HG02938 (cell line): Measurements from ENCODE around the gene PIH1D2.
"Not testable (repeated sequence)": the region's sequence is repeated elsewhere in the genome, so short reads cannot be mapped to it uniquely, and the experiment has no call there.

Experiments
- ATAC-seq: cut with Tn5 transposase; IDR thresholded peaks from one replicate; pipeline ENCODE4 v1.9.1; 2021; ENCODE audit warnings: mild to moderate bottlenecking, moderate library complexity; ENCODE audit not compliant: unreplicated experiment

Gene PIH1D2

DNA sequence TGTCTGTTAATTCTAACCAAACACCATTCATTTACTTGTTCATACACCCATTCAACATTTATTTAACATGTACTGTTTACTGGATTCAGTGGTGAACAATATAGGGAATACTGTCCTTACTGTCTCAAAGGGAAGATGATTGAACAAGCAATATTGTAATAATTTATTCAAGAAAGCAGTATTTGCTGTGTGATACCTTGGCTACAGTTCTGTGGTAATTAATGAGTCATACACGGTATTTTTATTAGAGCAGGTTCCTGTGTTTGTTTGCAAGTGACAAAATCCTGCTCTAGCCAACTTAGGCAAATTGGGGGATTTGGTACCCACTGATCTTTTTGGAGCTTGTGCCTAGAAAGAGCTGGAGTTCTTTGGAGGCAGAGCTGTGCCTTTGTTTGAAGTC lies 15.7 kb downstream of the PIH1D2 start:
- no peak for ATAC-seq

DNA sequence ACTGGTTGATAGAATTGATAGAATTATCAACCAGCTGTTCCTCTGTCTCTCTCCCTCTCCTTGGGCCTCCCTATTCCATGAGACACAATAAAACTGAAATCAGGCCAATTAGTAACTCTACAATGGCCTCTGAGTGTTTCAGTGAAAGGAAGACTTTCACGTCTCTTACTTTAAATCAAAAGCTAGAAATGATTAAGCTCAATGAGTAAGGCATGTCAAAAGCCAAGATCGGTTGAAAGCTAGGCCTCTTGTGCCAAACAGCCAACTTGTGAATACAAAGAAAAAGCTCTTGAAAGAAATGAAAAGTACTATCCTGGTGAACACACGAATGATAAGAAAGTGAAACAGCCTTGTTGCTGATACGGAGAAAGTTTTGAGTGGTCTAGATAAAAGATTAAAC lies 16.6 kb downstream of the PIH1D2 start:
- ATAC-seq: no peak

DNA sequence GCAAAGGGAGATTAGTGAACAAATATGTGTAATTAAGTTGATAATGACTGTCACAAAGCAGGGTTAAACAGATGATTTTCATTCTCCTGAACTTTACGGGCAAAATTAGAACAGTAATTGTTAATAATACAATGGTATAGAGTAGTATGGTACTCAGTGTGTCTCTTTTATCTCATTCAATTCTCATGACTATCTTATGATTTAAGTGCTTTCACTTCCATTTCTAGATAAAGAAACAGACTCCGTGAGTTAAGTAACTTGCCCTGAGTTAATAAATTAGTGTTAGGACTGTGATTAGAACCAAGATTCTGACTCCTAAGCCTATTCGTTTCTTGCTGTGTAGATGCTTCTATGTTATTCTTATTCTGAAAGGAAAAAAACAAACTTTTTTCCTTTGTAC lies 22.0 kb downstream of the PIH1D2 start:
- ATAC-seq: no peak

DNA sequence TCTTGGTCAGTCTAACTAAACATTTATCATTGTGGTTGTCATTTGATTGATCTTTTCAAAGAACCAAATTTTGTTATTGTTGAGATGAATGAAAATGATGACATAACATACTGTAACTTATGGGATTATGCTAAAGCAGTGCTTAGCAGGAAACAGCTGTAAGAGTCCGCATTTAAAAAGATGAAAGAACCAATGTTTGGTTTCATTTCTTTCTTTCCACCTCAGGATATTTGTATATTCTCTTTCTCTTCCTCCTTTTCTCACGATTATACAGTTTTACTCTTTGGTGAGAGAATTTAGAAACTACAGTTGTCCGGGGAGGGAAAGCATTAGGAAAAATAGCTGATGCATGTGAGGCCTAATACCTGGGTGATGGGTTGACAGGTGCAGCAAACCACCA lies 23.1 kb downstream of the PIH1D2 start:
- peak; percentile 81 for ATAC-seq

DNA sequence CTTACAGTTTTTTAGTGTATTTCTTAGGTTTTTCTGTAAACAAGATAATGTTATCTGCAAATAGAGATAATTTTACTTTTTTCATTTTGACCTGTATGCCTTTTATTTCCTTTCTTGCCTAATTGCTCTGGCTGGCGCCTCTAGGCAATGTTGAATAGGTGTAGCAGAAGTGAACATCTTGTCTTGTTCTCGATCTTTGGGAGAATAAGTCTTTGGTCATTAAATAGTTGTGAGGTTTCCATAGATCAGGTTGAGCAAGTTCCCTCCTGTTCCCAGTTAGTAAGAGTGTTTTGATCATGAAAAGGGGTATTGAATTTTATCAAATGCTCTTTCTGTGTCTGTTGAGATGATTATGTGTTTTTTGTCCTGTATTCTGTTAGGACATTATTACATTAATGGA lies 24.0 kb downstream of the PIH1D2 start:
- ATAC-seq: no peak

DNA sequence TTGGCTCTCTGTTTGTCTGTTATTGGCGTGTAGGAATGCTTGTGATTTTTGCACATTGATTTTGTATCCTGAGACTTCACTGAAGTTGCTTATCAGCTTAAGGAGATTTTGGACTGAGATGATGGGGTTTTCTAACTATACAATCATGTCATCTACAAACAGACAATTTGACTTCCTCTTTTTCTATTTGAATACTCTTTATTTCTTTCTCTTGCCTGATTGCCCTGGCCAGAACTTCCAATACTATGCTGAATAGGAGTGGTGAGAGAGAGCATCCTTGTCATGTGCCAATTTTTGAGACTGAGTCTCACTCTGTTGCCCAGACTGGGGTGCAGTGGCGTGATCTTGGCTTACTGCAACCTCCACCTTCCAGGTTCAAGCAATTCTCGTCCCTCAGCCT lies 25.6 kb downstream of the PIH1D2 start:
- ATAC-seq: not testable (repeated sequence)

DNA sequence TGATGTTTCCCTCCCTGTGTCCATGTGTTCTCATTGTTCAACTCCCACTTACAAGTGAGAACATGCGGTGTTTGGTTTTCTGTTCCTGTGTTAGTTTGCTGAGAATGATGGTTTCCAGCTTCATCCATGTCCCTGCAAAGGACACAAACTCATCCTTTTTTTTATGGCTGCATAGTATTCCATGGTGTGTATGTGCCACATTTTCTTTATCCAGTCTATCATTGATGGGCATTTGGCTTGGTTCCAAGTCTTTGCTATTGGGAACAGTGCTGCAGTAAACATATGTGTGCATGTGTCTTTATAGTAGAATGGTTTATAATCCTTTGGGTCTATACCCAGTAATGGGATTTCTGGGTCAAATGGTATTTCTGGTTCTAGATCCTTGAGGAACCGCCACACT lies 27.2 kb downstream of the PIH1D2 start:
- not testable (repeated sequence) for ATAC-seq

DNA sequence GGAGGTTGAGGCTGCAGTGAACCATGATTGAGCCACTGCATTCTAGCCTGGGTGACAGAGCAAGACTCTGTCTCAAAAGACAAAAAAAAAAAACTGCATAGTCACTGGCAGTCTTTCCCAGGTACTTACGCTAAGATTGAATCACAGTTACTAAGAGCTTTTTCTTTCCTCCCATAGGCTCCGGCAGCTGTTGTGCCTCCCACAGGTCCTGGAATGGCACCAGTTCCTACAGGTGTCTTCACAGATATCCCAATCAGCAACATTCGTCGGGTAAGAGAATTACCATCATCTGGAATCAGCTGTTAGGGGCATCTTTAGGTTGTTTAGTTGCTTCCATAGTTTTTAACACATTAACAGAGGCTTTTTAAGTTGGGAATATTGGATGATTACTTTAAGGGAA lies 28.9 kb downstream of the PIH1D2 start:
- ATAC-seq: no peak

DNA sequence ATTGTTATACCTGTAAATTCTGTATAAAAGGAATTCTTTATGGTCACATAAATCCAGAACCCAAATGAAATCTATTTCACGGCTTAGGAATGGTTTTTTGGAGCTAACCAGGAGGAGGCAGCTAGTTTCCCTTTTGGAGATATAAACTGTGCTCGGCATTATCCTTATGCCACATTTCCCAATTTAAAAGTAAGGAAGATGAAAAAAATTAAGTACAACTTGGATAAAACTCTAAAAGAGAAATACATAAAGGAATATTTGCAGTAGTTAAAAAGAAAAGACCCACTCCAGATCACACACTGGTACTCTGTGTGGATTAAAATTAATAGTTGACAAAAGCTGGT lies 30.9 kb downstream of the PIH1D2 start:
- no peak for ATAC-seq

DNA sequence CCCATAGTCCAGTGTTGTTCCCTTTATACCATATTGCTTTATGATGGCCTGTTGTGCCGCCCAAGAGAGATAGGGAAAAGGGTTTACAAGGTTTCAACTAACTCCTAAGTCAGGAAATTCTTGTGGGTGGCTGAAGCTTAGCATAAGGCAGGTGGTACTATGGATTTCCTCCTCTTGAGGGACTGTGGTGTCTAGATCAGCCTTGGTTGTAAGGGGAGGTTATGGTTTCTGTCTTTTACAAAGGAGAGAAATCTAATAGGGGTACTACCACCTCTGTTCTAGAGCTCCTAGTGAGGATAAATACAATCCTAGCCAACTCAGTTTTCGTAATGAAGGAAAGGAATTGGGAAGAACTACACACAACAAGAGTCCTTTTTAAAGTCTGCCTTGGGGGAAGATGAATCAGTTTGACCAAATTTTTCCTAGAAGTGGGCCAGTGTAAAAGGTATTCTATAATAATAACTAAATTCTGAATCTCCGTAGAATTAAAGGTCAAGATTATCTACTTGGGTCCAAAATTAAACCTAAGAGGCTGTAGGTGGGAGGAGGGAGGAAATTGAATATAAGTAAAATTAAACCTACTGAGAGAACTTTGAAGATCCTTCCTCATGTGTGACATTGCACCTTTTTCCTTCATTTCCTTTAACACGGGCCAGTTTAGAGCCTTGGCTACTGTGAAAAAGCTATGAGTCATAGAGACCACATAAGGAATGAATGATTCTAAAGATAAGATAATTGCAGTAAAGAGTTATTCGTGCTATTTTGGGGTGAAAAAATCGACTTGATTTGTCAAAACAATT lies 31.5 kb downstream of the PIH1D2 start:
- ATAC-seq: no peak

DNA sequence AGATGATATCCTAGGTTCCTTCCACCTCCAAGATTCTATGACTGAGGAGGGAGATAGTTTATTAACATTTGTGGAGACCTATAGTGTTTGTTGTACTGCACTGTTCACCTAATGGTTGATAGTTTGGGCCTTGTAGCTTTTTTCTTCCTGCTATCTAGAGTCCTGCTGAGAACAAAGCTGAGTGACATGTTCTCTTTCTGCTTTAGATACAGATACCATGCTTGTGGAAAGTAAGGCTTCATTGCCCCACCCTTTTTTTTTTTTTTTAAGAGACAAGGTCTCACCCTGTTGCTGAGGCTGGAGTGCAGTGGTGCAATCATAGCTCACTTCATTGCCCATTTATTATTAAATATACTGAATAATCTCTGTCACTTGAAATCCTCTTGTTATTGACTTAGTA lies 36.3 kb downstream of the PIH1D2 start:
- no peak for ATAC-seq

DNA sequence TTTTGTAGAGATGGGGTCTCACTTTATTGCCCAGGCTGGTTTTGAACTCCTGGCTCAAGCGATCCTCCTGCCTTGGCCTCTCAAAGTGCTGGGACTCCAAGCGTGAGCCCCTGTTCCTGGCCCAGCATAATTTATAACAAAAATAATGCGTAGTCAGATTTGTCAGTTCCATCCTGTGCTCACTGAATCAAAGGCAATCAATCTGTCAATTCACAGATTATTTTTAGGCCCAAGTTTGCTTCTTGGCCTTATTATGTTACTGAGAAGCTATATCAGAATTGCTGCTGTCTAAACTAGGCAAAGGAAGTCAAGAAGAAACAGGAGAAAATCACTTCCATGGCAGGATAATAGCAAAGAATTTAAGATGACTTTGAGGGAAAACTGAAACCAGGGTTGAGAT lies 39.9 kb downstream of the PIH1D2 start:
- ATAC-seq: no peak

DNA sequence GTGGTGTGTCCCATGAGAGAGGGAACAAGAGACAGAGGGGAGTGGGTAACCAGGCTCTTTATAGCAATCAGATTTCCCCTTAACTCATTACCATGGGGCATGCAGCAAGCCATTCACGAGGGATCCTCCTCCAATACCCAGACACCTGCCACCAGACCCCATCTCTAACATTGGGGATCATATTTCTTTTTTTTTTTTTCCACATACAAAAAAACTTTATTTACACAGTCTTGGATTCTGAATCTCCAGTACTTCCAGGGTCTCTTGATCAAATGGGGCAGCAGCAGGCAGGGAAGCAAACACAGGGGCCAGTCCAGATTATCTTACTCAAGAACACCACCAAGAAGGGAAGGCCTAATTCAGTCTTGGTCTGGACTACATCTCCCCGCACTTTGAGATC lies 44.4 kb downstream of the PIH1D2 start:
- no peak for ATAC-seq

DNA sequence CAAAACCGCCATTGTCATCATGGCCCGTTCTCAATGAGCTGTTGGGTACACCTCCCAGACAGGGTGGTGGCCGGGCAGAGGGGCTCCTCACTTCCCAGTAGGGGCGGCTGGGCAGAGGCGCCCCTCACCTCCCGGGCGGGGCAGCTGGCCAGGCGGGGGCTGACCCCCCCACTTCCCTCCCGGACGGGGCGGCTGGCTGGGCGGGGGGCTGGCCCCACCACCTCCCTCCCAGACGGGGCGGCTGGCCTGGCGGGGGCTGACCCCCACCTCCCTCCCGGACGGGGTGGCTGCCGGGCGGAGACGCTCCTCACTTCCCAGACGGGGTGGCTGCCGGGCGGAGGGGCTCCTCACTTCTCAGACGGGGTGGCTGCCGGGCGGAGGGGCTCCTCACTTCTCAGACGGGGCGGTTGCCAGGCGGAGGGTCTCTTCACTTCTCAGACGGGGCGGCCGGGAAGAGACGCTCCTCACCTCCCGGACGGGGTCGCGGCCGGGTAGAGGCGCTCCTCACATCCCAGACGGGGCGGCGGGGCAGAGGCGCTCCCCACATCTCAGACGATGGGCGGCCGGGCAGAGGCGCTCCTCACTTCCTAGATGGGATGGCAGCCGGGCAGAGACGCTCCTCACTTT lies 46.9 kb downstream of the PIH1D2 start:
- ATAC-seq: not testable (repeated sequence)

DNA sequence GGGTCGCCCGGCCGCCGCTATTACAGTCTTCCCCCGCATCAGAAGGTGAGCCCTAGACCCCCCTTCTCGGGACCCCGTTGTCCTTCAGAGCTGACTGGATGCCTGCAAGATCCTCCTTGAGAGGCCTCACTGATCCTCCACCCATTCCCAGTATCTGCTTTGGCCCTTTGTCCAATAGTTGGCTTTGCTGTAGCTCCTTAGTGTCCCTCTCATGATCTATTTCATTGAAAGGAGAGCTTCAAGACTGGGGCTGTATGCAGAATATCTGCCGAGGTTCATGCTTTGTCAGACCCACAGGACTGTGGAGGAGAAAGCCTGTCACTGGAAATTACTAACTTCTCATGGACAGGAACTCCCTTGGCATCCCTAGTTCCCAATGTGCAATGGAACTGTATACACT lies 48.1 kb downstream of the PIH1D2 start:
- no peak for ATAC-seq

DNA sequence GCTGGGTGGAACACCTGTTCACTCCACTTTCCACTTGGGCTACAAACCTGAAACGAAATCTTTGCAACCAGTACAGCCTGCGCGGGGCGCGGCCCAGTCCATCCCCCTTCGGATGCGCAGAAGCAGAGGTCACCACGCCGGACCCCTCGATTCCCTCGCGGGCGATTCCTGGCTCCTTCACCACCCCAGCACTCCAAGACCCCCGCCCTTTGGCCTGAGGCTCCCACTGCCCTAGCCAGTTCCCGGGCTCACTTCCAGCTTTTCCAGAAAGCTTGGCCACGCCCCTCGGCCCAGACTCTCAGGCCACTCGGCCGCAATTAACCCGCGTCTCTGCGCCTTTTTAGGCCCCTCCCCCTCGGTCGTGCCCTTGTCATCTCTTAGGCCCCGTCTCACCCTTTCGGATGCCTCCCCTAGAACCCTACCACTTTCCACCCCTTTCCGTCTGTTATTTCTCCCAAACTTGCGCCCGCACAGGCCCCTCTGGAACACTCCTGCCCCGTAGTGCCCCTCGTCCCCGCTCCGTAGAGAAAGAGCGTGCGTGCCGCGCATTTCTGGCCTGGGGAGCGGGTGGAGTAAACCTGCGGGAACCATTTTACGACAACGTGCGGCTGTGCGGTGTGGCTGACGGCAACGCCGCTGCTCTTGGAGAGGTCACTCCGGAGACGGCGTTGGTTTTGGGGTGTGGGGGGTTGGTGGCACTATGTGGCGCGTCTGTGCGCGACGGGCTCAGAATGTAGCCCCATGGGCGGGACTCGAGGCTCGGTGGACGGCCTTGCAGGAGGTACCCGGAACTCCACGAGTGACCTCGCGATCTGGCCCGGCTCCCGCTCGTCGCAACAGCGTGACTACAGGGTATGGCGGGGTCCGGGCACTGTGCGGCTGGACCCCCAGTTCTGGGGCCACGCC lies 48.8 kb downstream of the PIH1D2 start, which contains the start of gene DLAT:
DLAT (plus strand) TSS at position 636 of the 906 bp plus-strand sequence; CDS start at position 701, 65 bp downstream.
- peak; percentile 73 for ATAC-seq

DNA sequence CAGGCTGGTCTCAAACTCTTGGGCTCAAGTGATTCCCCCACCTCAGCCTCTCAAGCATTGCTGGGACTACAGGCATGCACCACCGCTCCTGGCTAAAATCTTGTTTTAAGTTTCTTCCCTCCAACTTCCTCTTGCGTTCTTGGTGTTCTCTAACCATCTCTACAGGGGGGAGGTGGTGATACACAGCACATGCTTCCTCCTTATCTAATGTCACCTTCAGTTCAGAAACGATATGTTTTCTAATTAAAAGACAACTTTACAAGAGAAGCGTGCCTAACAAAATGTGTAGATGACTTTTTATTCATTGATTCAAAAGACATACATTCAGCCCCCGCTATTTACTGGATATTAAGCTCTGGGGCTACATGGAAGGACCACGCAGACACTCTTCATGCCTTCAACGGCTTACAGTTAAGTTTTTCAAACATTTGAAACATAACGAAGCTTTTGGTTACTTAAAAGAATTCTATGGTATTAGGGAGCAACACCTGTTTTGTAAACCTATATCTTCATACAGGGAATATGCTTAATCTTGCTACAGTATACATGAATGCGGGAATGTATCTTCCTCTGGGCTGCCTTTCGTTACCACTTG lies 49.5 kb downstream of the PIH1D2 start:
- ATAC-seq: no peak

DNA sequence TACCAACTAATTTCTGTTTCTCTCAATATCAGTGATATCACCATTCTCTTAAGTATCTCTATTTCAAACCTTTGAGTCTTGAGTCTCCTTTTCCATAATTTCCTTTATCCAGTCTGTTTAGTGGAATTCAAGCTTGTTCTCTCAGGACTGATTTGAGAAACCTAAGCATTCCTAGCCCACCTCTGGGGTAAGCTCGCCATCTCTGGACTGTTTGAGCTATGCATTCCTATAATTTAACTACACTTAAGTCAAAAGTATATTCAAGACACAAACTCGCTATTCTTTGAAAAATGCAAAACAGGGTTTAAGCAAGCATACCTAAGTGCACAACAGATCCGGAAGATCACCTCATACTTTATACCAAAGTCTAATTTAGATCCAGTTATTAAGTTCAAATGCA lies 50.7 kb downstream of the PIH1D2 start:
- ATAC-seq: no peak

DNA sequence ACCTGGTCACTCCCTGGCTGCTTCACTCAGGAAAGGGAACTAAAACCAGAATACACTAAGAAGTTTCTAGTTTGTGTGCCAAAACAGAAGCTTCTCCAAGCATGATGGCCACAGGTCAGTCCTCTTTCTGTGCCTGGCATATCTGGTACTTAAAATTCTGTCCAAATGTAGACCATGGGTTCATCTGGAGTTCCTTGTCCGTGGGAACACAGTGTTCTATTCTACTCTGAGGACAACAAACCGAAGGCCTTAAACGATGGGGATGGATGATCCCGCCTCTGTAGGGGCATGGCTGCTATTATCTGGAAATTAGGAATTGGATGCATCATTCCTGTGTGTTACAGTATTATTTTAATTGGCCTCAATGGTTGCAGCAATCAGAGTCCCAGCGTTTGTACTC lies 54.8 kb downstream of the PIH1D2 start:
- no peak for ATAC-seq
